ENCODE results near the gene PSG5.
A peak's percentile ranks its signal among the peaks of the same experiment; 100 is the strongest.
"Not testable (repeated sequence)": the region's sequence is repeated elsewhere in the genome, so short reads cannot be mapped to it uniquely, and the experiment has no call there.

The PSG5 gene

GRCh38 chr19:43207991-43208390 lies 21.7 kb upstream of the PSG5 start:
- TF ChIP-seq, protein P1, sequence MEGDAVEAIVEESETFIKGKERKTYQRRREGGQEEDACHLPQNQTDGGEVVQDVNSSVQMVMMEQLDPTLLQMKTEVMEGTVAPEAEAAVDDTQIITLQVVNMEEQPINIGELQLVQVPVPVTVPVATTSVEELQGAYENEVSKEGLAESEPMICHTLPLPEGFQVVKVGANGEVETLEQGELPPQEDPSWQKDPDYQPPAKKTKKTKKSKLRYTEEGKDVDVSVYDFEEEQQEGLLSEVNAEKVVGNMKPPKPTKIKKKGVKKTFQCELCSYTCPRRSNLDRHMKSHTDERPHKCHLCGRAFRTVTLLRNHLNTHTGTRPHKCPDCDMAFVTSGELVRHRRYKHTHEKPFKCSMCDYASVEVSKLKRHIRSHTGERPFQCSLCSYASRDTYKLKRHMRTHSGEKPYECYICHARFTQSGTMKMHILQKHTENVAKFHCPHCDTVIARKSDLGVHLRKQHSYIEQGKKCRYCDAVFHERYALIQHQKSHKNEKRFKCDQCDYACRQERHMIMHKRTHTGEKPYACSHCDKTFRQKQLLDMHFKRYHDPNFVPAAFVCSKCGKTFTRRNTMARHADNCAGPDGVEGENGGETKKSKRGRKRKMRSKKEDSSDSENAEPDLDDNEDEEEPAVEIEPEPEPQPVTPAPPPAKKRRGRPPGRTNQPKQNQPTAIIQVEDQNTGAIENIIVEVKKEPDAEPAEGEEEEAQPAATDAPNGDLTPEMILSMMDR (IDR thresholded peaks at IDR 0.05): no peak
- Histone ChIP-seq H3K27ac (no peak overlapping the region), H3K27me3 (peaks cover 7% of the 10 kb centered on the region), H3K9me3 (no peaks in the 10 kb centered on the region), H3K4me3 (ENCODE audit: low read depth in 1 of 2, low read length in 1 of 2) (no peak overlapping the region), H3K4me1 (ENCODE audit: control insufficient read depth in 1 of 2, insufficient read depth in 1 of 2, low read depth in 1 of 2, low read length in 1 of 2) (no peaks in the 10 kb centered on the region), H3K36me3 (no peaks in the 10 kb centered on the region)

DNA sequence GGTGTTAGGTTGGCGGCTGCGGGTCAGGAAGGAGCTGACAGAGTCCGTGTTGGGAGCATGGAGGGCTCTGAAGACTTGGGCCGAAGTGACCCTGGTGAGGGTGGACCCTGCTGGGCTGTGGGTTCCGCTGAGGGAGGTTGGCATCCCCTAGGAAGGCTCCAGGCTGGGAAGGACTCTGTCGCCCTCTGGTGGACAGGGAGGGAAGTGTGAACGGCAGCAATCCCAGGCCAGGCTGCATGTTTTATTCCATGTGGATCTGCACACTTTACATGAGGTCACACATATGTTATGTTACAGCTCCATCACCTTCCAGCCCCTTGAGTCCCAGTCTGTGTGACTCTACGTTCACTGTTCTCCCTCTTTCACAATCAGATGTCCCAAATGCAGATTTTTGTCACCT lies 20.8 kb upstream of the PSG5 start:
- not testable (repeated sequence) for H3K4me3 ChIP-seq (ENCODE audit: low read depth in 1 of 2, low read length in 1 of 2); H3K4me1 ChIP-seq (ENCODE audit: control insufficient read depth in 1 of 2, insufficient read depth in 1 of 2, low read depth in 1 of 2, low read length in 1 of 2); H3K9me3 ChIP-seq; H3K27ac ChIP-seq; H3K36me3 ChIP-seq; H3K27me3 ChIP-seq
- TF ChIP-seq, protein P1 (IDR thresholded peaks at IDR 0.05): peak; percentile 57

GRCh38 chr19:43205471-43206105 lies 19.3 kb upstream of the PSG5 start, which contains the start of gene PSG4:
TSS of gene PSG4 (minus strand) at chr19:43205638. CDS start at chr19:43205536, 102 bp downstream.
- H3K27ac ChIP-seq; H3K36me3 ChIP-seq; H3K4me1 ChIP-seq (ENCODE audit: control insufficient read depth in 1 of 2, insufficient read depth in 1 of 2, low read depth in 1 of 2, low read length in 1 of 2); H3K4me3 ChIP-seq (ENCODE audit: low read depth in 1 of 2, low read length in 1 of 2); H3K9me3 ChIP-seq: not testable (repeated sequence)
- H3K27me3 ChIP-seq: peaks cover 11% of the 10 kb centered on the region

GRCh38 chr19:43203611-43204010 lies 17.3 kb upstream of the PSG5 start:
- not testable (repeated sequence) for H3K4me1 ChIP-seq (ENCODE audit: control insufficient read depth in 1 of 2, insufficient read depth in 1 of 2, low read depth in 1 of 2, low read length in 1 of 2); H3K9me3 ChIP-seq; H3K36me3 ChIP-seq; H3K27ac ChIP-seq; H3K4me3 ChIP-seq (ENCODE audit: low read depth in 1 of 2, low read length in 1 of 2)
- H3K27me3 ChIP-seq: peaks cover 11% of the 10 kb centered on the region

GRCh38 chr19:43201891-43202290 lies 15.6 kb upstream of the PSG5 start:
- not testable (repeated sequence) for H3K36me3 ChIP-seq, H3K27ac ChIP-seq

DNA sequence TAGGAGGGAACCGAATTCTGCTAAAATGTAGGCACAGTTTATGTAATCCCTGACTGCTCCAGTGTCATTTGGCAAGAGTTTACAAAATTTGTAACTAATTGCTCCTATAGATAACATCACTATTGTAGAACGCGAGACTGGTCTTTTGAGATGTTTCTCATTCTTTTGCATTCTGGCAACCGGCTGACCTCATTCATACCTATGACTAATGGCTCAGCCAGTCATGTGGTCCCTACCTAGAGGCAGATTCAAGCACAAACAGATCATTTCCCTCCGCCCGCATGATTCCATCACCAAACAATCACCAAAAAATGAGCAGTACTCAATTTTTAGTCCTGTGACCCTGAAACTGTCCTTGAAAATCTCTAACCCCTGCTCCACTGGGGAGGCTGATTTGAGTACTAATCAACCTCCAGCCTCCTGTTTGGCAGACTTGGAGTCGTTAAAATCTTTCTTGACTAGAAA lies 15.0 kb upstream of the PSG5 start:
- H3K9me3 ChIP-seq; H3K36me3 ChIP-seq; H3K4me1 ChIP-seq (ENCODE audit: control insufficient read depth in 1 of 2, insufficient read depth in 1 of 2, low read depth in 1 of 2, low read length in 1 of 2); H3K27ac ChIP-seq; H3K4me3 ChIP-seq (ENCODE audit: low read depth in 1 of 2, low read length in 1 of 2); H3K27me3 ChIP-seq: not testable (repeated sequence)

More at GRCh38 chr19:43201891-43202290, 15.6 kb upstream of the PSG5 start:
- not testable (repeated sequence) for H3K4me3 ChIP-seq (ENCODE audit: low read depth in 1 of 2, low read length in 1 of 2); H3K27me3 ChIP-seq; H3K9me3 ChIP-seq; H3K4me1 ChIP-seq (ENCODE audit: control insufficient read depth in 1 of 2, insufficient read depth in 1 of 2, low read depth in 1 of 2, low read length in 1 of 2)

GRCh38 chr19:43198686-43199419 lies 12.5 kb upstream of the PSG5 start:
- H3K36me3 ChIP-seq; H3K27ac ChIP-seq; H3K4me3 ChIP-seq (ENCODE audit: low read depth in 1 of 2, low read length in 1 of 2); H3K9me3 ChIP-seq; H3K4me1 ChIP-seq (ENCODE audit: control insufficient read depth in 1 of 2, insufficient read depth in 1 of 2, low read depth in 1 of 2, low read length in 1 of 2); H3K27me3 ChIP-seq: not testable (repeated sequence)

DNA sequence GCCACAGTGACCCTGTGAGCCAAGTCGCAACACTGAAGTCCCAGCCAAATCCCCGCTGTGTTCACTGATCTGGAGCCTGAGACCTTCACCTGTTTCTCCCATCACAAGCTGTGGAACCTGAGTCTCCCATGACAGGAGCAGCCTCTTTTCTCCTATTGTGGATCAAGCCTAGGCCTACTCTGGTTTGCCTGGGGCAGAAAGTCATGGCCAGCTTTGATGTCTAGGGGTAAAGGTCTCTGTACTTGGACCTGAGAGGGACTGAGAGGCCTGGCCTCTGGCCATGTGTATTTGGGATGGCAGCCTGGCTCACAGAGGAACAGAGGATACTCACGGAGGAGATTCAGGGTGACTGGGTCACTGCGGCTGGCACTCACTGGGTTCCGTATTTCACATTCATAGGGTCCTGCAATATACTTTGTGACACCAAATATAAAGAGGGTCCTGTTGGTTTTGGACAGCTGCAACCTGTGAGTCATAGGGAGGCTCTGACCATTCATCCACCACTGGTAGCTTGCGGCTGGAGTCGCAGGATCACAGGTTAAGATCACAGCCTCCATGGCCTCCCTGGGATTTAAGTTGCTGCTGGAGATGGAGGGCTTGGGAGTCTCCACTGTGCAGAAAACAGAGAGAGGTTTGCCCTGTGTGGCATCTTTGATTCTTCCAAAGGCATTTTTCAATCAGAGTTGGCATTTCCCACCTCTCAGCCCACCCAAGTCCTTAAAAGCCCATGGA lies 11.5 kb upstream of the PSG5 start:
- not testable (repeated sequence) for H3K36me3 ChIP-seq; H3K4me1 ChIP-seq (ENCODE audit: control insufficient read depth in 1 of 2, insufficient read depth in 1 of 2, low read depth in 1 of 2, low read length in 1 of 2); H3K27ac ChIP-seq; H3K4me3 ChIP-seq (ENCODE audit: low read depth in 1 of 2, low read length in 1 of 2); H3K9me3 ChIP-seq; H3K27me3 ChIP-seq

- not testable (repeated sequence) for H3K4me1 ChIP-seq (ENCODE audit: control insufficient read depth in 1 of 2, insufficient read depth in 1 of 2, low read depth in 1 of 2, low read length in 1 of 2); H3K27ac ChIP-seq; H3K4me3 ChIP-seq (ENCODE audit: low read depth in 1 of 2, low read length in 1 of 2); H3K9me3 ChIP-seq; H3K36me3 ChIP-seq; H3K27me3 ChIP-seq
Measured at GRCh38 chr19:43194397-43194796, 8.1 kb upstream of the PSG5 start.

- H3K9me3 ChIP-seq; H3K36me3 ChIP-seq; H3K4me3 ChIP-seq (ENCODE audit: low read depth in 1 of 2, low read length in 1 of 2); H3K4me1 ChIP-seq (ENCODE audit: control insufficient read depth in 1 of 2, insufficient read depth in 1 of 2, low read depth in 1 of 2, low read length in 1 of 2); H3K27me3 ChIP-seq; H3K27ac ChIP-seq: not testable (repeated sequence)
Measured at GRCh38 chr19:43192381-43193155, 6.2 kb upstream of the PSG5 start.

- H3K27me3 ChIP-seq: not testable (repeated sequence)
Measured at GRCh38 chr19:43188092-43188491, 1.8 kb upstream of the PSG5 start.

More at GRCh38 chr19:43188092-43188491, 1.8 kb upstream of the PSG5 start:
- not testable (repeated sequence) for H3K4me3 ChIP-seq (ENCODE audit: low read depth in 1 of 2, low read length in 1 of 2); H3K4me1 ChIP-seq (ENCODE audit: control insufficient read depth in 1 of 2, insufficient read depth in 1 of 2, low read depth in 1 of 2, low read length in 1 of 2); H3K27ac ChIP-seq; H3K36me3 ChIP-seq; H3K9me3 ChIP-seq

All from neutrophil (primary cell).